Measurements from ENCODE around the gene PIEZO1. TPM values are rescaled to one million over a fixed set of nuclear protein-coding genes. Genes with fewer than 3 reads are reported as not detected.

Gene PIEZO1
- total RNA-seq, 6 experiments from 2014 or later: 48.9 to 91.9 (median 64.4) TPM

DNA sequence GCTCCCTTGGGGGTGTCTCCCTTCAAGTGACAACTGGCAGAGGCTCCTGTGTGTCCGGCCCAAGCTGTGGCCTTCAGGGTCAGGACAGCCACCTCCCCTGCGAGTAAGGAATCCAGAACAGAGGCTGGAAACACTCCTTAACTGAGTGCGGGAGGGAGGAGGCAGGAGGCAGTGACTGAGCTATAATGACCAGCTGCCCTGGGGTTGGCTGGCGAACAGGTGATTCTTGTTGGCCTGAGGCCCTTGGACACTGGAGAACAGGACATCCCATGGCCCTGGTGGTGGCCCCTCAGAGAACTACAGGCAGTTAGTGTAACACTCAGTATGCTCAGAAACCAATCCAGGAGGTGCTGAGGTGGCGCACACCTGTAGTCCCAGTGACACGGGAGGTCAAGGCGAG lies 89.3 kb downstream of the PIEZO1 start:
- no CpG with 5 or more reads among the region's 7 CpGs for WGBS (ENCODE audit: insufficient coverage, low coverage, low lambda C conversion rate, missing lambda C conversion rate)
- no peaks in the 10 kb centered on the region for H3K27me3 ChIP-seq
- no peaks in the 10 kb centered on the region for H3K9me3 ChIP-seq
- TF ChIP-seq POLR2A (IDR thresholded peaks at IDR 0.05) (no peak), CTCF (IDR thresholded peaks at IDR 0.05) (no peak)
- DNase-seq: no peak
- H3K36me3 ChIP-seq: peaks cover 0 to 9% (median 1%) of the 10 kb centered on the region in 4 donors
- H3K4me1 ChIP-seq: no peaks in the 10 kb centered on the region
- intact Hi-C loops (cut with DNase I): no loop called here
- no peak overlapping the region for H3K4me3 ChIP-seq
- H3K27ac ChIP-seq: no peak overlapping the region
- no peak for ATAC-seq

DNA sequence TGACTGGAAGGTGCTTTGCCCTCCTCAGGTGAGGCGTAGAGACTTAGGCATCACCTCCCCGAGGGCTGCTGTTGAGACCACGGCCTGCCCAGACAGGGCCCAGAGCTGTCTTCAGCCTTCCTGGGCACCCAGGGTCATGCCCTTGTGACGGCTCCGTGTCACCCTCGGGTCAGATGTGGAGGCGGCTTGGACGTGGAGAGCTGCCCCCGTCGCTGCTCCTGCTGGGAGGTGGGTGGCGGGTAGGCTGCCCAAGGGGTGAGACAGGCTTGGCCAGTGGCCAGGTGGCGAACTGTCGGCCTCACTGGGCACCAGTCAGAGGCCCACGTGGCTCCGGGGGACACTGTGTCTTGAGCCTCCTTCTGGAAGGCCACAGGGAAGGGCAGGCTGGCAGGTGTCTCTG lies 89.8 kb downstream of the PIEZO1 start:
- WGBS (ENCODE audit: insufficient coverage, low coverage, low lambda C conversion rate, missing lambda C conversion rate): no CpG with 5 or more reads among the region's 15 CpGs
- TF ChIP-seq POLR2A (IDR thresholded peaks at IDR 0.05) (no peak), CTCF (IDR thresholded peaks at IDR 0.05) (no peak)
- Histone ChIP-seq H3K36me3 (peaks cover 0 to 9% (median 1%) of the 10 kb centered on the region in 4 donors), H3K9me3 (no peaks in the 10 kb centered on the region), H3K27me3 (no peaks in the 10 kb centered on the region), H3K4me1 (no peaks in the 10 kb centered on the region), H3K27ac (no peak overlapping the region), H3K4me3 (no peak overlapping the region)
- intact Hi-C loops (cut with DNase I): no loop called here
- ATAC-seq: no peak
- peak in 1 of 3 donors; percentile 55 for DNase-seq

- H3K27me3 ChIP-seq: no peaks in the 10 kb centered on the region
- no peak for TF ChIP-seq POLR2A (IDR thresholded peaks at IDR 0.05)
- TF ChIP-seq CTCF (IDR thresholded peaks at IDR 0.05): no peak
- ATAC-seq: no peak
- peak in 1 of 3 donors; percentile 47 for DNase-seq
- peaks cover 0 to 8% (median 1%) of the 10 kb centered on the region in 4 donors for H3K36me3 ChIP-seq
- H3K9me3 ChIP-seq: no peaks in the 10 kb centered on the region
- WGBS (ENCODE audit: insufficient coverage, low coverage, low lambda C conversion rate, missing lambda C conversion rate): 100% methylated on average over 1 of the region's 37 CpGs
- no peaks in the 10 kb centered on the region for H3K4me1 ChIP-seq
- no peak overlapping the region for H3K4me3 ChIP-seq
- intact Hi-C loops (cut with DNase I): no loop called here
- H3K27ac ChIP-seq: no peak overlapping the region
These were observed 90.6 kb downstream of the PIEZO1 start for GRCh38 chr16:88694221-88695087.

DNA sequence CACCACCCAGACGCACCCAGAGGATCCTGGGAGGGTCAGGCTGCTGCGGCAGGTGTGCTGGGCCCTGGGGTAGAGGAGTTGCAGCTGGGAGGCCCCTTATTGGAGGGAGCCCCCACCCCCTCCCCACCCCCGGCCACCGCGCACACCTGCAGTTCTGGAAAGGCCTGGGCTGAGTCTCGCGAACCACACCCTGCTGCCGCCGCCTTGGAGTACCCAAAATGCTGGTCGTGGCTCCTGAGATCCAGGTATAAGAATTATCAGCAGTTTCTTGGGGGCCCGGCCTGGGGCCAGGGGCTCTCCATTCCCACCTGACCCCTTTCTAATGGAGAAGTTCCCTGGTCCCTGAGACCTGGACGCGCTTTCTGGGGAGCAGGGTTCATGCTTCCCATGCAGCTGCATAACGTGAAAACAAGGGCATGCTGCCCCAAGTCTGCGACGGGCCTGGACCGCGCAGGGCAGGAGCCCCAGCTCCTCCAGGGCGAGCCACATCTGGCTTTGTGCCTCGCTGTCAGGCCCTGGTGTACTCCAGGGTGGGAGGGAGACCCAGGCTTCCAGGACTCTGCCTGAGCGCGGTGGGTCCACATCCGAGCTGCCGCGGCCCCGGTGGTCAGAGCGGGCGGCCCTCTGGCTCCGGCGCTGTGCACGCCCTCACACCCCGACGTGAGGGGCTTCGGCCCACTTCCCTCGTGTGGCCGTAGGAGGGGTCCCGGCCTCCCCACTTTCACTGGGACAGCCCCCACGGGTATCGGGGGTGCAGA lies 91.4 kb downstream of the PIEZO1 start:
- TF ChIP-seq CTCF (IDR thresholded peaks at IDR 0.05) (no peak), POLR2A (IDR thresholded peaks at IDR 0.05) (no peak)
- Histone ChIP-seq H3K4me1 (no peaks in the 10 kb centered on the region), H3K4me3 (no peak overlapping the region), H3K27ac (no peak overlapping the region), H3K27me3 (no peaks in the 10 kb centered on the region), H3K9me3 (no peaks in the 10 kb centered on the region), H3K36me3 (peaks cover 0 to 4% (median 1%) of the 10 kb centered on the region in 4 donors)
- ATAC-seq (no peak), DNase-seq (peak in 1 of 3 donors; percentile 21)
- 80% methylated on average over 1 of the region's 39 CpGs for WGBS (ENCODE audit: insufficient coverage, low coverage, low lambda C conversion rate, missing lambda C conversion rate)
- intact Hi-C loops (cut with DNase I): no loop called here

Measured in right lobe of liver (tissue), 6 donors.